Measurements from ENCODE around the gene MNX1.

MNX1 gene

DNA sequence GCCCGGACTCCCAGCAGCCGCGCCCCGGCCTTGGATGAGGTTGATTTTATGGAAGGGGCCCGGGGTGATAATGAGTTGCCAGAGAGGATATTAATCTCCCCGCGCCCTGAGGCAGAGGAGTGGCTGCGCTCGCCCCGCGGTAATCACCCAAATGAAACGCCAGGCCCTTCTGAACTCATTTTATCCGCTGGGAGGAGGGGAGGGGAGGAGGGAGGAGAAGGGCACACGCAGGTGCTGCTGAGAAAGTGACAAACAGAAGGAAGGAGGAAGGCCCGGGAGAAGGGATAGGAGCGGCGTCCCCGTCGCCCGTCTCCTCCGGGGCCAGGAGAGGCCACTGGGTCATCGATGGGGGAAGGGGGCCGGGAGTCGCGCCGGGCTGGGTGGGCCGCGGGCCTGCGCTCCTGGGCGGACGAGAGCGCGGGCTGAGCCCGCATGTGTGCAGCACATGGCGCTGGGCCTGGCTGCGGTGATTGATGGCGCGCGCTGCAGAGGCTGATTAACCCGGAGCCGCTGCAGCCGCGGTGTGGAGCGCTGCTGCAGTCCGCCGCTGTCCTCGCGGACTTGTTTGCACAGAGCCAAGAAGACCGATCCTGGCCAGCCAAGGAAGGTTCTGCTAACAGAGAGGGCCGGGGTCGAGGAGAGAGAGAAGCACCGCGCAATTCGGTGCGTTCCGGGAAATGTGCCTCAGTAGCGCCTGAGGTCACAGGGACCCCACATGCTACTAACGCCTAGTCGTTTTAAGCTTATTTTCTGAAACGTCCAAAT, 6.5 kb downstream of the MNX1 start:
- H3K27me3 ChIP-seq (ENCODE audit: control insufficient read depth in 1 of 2, insufficient read depth in 2 of 2, low read length in 2 of 2) = peaks cover 41 to 97% of the 10 kb centered on the region in 2 donors
- H3K36me3 ChIP-seq (ENCODE audit: insufficient read depth, low read length) = no peaks in the 10 kb centered on the region
- H3K9ac ChIP-seq (ENCODE audit: low read length) = no peak overlapping the region
- no peak overlapping the region for H3K4me3 ChIP-seq (ENCODE audit: low read depth in 1 of 2, low read length in 2 of 2)
- H3K27ac ChIP-seq (ENCODE audit: low read depth, low read length) = no peak overlapping the region
- H3K4me1 ChIP-seq (ENCODE audit: insufficient read depth, low read length) = no peaks in the 10 kb centered on the region
- H3K9me3 ChIP-seq (ENCODE audit: low read length) = no peaks in the 10 kb centered on the region

- Histone ChIP-seq H3K4me3 (ENCODE audit: low read depth in 1 of 2, low read length in 2 of 2) (no peak overlapping the region), H3K27ac (ENCODE audit: low read depth, low read length) (no peak overlapping the region), H3K9ac (ENCODE audit: low read length) (no peak overlapping the region), H3K9me3 (ENCODE audit: low read length) (no peaks in the 10 kb centered on the region), H3K27me3 (ENCODE audit: control insufficient read depth in 1 of 2, insufficient read depth in 2 of 2, low read length in 2 of 2) (peaks cover 43 to 97% of the 10 kb centered on the region in 2 donors), H3K4me1 (ENCODE audit: insufficient read depth, low read length) (no peaks in the 10 kb centered on the region), H3K36me3 (ENCODE audit: insufficient read depth, low read length) (no peaks in the 10 kb centered on the region)
These were observed 7.1 kb downstream of the MNX1 start for GRCh38 chr7:157003445-157003755.

- Histone ChIP-seq H3K36me3 (ENCODE audit: insufficient read depth, low read length) (no peaks in the 10 kb centered on the region), H3K4me3 (ENCODE audit: low read depth in 1 of 2, low read length in 2 of 2) (no peak overlapping the region), H3K9me3 (ENCODE audit: low read length) (no peaks in the 10 kb centered on the region), H3K9ac (ENCODE audit: low read length) (no peak overlapping the region), H3K4me1 (ENCODE audit: insufficient read depth, low read length) (no peaks in the 10 kb centered on the region), H3K27me3 (ENCODE audit: control insufficient read depth in 1 of 2, insufficient read depth in 2 of 2, low read length in 2 of 2) (peaks cover 46 to 96% of the 10 kb centered on the region in 2 donors), H3K27ac (ENCODE audit: low read depth, low read length) (no peak overlapping the region)
These were observed 7.5 kb downstream of the MNX1 start for GRCh38 chr7:157002819-157003421.

DNA sequence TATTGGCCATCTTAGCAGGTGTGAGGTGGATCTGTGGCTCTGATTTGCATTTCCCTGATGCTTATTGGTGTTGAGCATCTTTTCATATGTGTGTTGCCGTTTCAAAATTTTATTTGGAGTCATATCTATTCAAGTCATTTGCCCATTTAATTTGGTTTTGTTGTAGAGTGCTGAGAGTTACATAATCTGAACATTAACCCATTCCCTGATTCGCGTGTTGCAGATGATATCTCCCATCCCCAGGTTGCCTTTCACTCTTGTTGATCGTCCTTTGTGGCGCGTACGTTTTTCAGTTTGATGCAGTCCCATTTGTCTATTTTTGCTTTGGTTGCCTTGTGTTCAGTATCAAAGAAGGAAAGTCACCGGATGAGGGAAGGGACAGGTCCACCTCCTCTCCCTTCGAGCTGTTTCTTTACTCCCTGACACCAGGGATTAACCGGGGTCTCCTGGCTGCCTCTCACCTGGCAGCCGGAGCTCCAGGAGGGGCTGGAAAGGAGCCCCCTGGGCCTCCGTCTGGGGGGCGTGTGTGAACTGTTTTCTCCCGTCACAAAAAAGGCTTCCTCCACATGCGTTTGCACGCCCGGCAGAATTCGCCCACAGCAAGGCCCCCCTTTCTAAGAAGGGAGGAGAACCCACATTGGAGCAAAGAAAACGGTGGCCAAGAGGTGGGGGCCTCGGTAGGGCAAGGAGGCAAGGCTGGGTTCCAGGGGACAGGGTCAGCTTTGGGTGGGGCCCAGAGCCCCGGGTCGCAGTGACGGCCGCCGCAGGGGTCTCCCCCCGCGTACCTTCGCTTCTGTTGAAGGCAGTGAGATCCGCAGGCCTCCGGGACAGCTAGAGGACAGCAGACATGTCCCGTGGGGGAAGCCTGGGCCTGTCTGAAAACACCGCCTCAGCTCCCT, 8.3 kb downstream of the MNX1 start:
- no peaks in the 10 kb centered on the region for H3K4me1 ChIP-seq (ENCODE audit: insufficient read depth, low read length)
- peaks cover 46 to 88% of the 10 kb centered on the region in 2 donors for H3K27me3 ChIP-seq (ENCODE audit: control insufficient read depth in 1 of 2, insufficient read depth in 2 of 2, low read length in 2 of 2)
- H3K9me3 ChIP-seq (ENCODE audit: low read length) = no peaks in the 10 kb centered on the region
- H3K27ac ChIP-seq (ENCODE audit: low read depth, low read length) = no peak overlapping the region
- no peak overlapping the region for H3K9ac ChIP-seq (ENCODE audit: low read length)
- H3K4me3 ChIP-seq (ENCODE audit: low read depth in 1 of 2, low read length in 2 of 2) = no peak overlapping the region
- no peaks in the 10 kb centered on the region for H3K36me3 ChIP-seq (ENCODE audit: insufficient read depth, low read length)

GRCh38 chr7:157000741-157001653, 9.5 kb downstream of the MNX1 start:
- H3K4me3 ChIP-seq (ENCODE audit: low read depth in 1 of 2, low read length in 2 of 2) = no peak overlapping the region
- peaks cover 43 to 77% of the 10 kb centered on the region in 2 donors for H3K27me3 ChIP-seq (ENCODE audit: control insufficient read depth in 1 of 2, insufficient read depth in 2 of 2, low read length in 2 of 2)
- H3K4me1 ChIP-seq (ENCODE audit: insufficient read depth, low read length) = no peaks in the 10 kb centered on the region
- H3K27ac ChIP-seq (ENCODE audit: low read depth, low read length) = no peak overlapping the region
- no peak overlapping the region for H3K9ac ChIP-seq (ENCODE audit: low read length)
- no peaks in the 10 kb centered on the region for H3K9me3 ChIP-seq (ENCODE audit: low read length)
- no peaks in the 10 kb centered on the region for H3K36me3 ChIP-seq (ENCODE audit: insufficient read depth, low read length)

DNA sequence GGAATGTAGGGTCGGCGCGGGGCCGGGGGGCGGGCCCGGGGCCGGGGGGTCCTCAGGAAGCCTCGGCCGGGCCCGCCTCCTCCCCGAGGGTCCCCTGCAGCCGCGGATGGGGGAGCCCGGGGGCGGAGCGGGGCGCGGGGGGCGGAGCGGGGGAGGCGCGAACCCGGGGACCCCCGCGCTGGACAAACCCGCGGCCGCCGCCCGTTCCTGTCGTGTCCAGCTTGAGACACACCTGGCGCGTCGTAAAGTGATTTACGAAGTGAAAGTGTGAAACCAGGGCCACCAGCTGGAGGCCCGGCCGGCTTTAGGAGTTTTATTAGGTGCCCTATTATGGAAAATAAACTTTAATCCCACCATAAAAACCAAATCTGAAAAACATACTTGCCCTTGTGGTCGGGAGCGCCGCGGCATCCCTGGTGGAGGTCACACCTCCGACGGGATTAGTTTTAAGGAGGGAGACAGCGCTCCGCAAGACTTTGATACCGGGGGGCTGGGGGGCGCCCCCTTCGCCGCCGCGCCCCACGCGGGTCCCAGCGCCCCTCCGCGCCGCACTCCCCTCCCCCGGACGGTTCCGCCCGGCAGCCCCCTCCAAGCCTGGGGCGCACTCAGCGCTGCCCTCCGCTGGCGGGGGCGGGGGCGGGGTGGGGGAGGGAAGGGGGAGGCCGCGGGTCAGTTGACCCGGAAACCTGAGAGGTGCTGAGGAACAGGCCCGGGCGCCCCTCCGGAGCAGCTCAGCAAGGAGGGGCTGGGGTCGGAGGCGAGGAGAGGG, 10.3 kb downstream of the MNX1 start:
- no peak overlapping the region for H3K9ac ChIP-seq (ENCODE audit: low read length)
- no peak overlapping the region for H3K27ac ChIP-seq (ENCODE audit: low read depth, low read length)

GRCh38 chr7:156998988-156999957, 11.2 kb downstream of the MNX1 start:
- no peaks in the 10 kb centered on the region for H3K4me1 ChIP-seq (ENCODE audit: insufficient read depth, low read length)
- no peaks in the 10 kb centered on the region for H3K36me3 ChIP-seq (ENCODE audit: insufficient read depth, low read length)
- H3K27me3 ChIP-seq (ENCODE audit: control insufficient read depth in 1 of 2, insufficient read depth in 2 of 2, low read length in 2 of 2) = peaks cover 35 to 61% of the 10 kb centered on the region in 2 donors
- H3K9ac ChIP-seq (ENCODE audit: low read length) = no peak overlapping the region
- H3K27ac ChIP-seq (ENCODE audit: low read depth, low read length) = no peak overlapping the region
- H3K9me3 ChIP-seq (ENCODE audit: low read length) = no peaks in the 10 kb centered on the region
- H3K4me3 ChIP-seq (ENCODE audit: low read depth in 1 of 2, low read length in 2 of 2) = no peak overlapping the region

More for the DNA sequence above, 10.3 kb downstream of the MNX1 start:
- Histone ChIP-seq H3K4me1 (ENCODE audit: insufficient read depth, low read length) (no peaks in the 10 kb centered on the region), H3K36me3 (ENCODE audit: insufficient read depth, low read length) (no peaks in the 10 kb centered on the region), H3K4me3 (ENCODE audit: low read depth in 1 of 2, low read length in 2 of 2) (peak overlapping the region in 1 of 2 donors; percentile 38), H3K27me3 (ENCODE audit: control insufficient read depth in 1 of 2, insufficient read depth in 2 of 2, low read length in 2 of 2) (peaks cover 40 to 70% of the 10 kb centered on the region in 2 donors), H3K9me3 (ENCODE audit: low read length) (no peaks in the 10 kb centered on the region)

GRCh38 chr7:156994417-156994816, 16.0 kb downstream of the MNX1 start:
- Histone ChIP-seq H3K9me3 (ENCODE audit: low read length) (no peaks in the 10 kb centered on the region), H3K27me3 (ENCODE audit: control insufficient read depth in 1 of 2, insufficient read depth in 2 of 2, low read length in 2 of 2) (peaks cover 5 to 25% of the 10 kb centered on the region in 2 donors), H3K9ac (ENCODE audit: low read length) (no peak overlapping the region), H3K27ac (ENCODE audit: low read depth, low read length) (no peak overlapping the region), H3K4me3 (ENCODE audit: low read depth in 1 of 2, low read length in 2 of 2) (no peak overlapping the region), H3K36me3 (ENCODE audit: insufficient read depth, low read length) (no peaks in the 10 kb centered on the region), H3K4me1 (ENCODE audit: insufficient read depth, low read length) (no peaks in the 10 kb centered on the region)

DNA sequence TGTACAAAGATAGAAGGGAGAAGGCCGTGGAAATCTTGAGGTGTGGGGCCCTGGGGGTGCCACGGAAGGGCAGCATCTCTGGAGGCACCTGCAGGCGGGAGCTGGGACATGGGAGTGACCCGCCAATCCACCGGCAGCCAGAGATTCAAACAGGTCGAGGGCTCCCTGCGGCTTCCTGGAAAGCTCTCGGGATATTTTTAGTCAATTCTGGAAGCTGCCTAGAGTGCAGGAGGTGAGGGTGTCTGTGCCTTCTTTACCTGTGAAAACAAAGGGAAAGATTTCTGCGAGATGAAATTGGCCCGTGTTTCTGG, 16.6 kb downstream of the MNX1 start:
- H3K27me3 ChIP-seq (ENCODE audit: control insufficient read depth in 1 of 2, insufficient read depth in 2 of 2, low read length in 2 of 2) = peaks cover 5 to 19% of the 10 kb centered on the region in 2 donors
- no peak overlapping the region for H3K27ac ChIP-seq (ENCODE audit: low read depth, low read length)
- H3K4me1 ChIP-seq (ENCODE audit: insufficient read depth, low read length) = no peaks in the 10 kb centered on the region
- no peak overlapping the region for H3K4me3 ChIP-seq (ENCODE audit: low read depth in 1 of 2, low read length in 2 of 2)
- no peaks in the 10 kb centered on the region for H3K9me3 ChIP-seq (ENCODE audit: low read length)
- no peak overlapping the region for H3K9ac ChIP-seq (ENCODE audit: low read length)
- no peaks in the 10 kb centered on the region for H3K36me3 ChIP-seq (ENCODE audit: insufficient read depth, low read length)
